Erythroblast (primary cell): ENCODE measurements around the gene TCIRG1.

Experiments used
- GATA1 ChIP-seq: IDR thresholded peaks from 2 replicates; pipeline ENCODE4 v1.6.1; 2011; ENCODE audit warnings: low read depth, mild to moderate bottlenecking, control low read depth, low read length, moderate library complexity
- POLR2A ChIP-seq: IDR thresholded peaks from 2 replicates; pipeline ENCODE4 v1.6.1; 2011; ENCODE audit warnings: mild to moderate bottlenecking, low read length

GRCh38 chr11:68096962-68097361 lies 58.1 kb downstream of the TCIRG1 start:
- TF ChIP-seq POLR2A (no peak), GATA1 (no peak)
